HEK293 (cell line): Measurements from ENCODE around the gene ARIH2.

ENCODE experiments used
- CTCF ChIA-PET: fragments of 350-600 bp; formaldehyde crosslinking; extraction: SDS; loops from one replicate; lab custom pipeline; 2021; ENCODE audit warnings: antibody characterized with exemption; lab: Yijun Ruan, JAX
- POLR2A ChIA-PET: fragments of 300-600 bp; formaldehyde crosslinking; extraction: SDS; loops from one replicate; lab custom pipeline; 2020; ENCODE audit warnings: antibody characterized with exemption, inconsistent platforms; lab: Yijun Ruan, JAX
- H3K27ac ChIP-seq: fragments of 200-500 bp; sonication (Bioruptor generic); 2 replicates; pipeline ENCODE4 v1.5.1; 2014; ENCODE audit warnings: low read depth, low read length, control low read depth, inconsistent platforms; ENCODE audit errors: extremely low read depth
- H3K36me3 ChIP-seq, 2 experiments: fragments of 200-500 bp in 1 of 2; sonication (Bioruptor generic) in 1 of 2; 1 replicate in 1 of 2; 2 replicates in 1 of 2; pipeline ENCODE4 v1.5.1; 2014 to 2017; ENCODE audit warnings: inconsistent platforms in 2 of 2, low read length in 2 of 2; ENCODE audit not compliant: control insufficient read depth in 2 of 2, insufficient read depth in 1 of 2
- H3K4me1 ChIP-seq: fragments of 200-500 bp; sonication (Bioruptor generic); 2 replicates; pipeline ENCODE4 v1.5.1; 2014; ENCODE audit warnings: mild to moderate bottlenecking, low read length, inconsistent platforms; ENCODE audit not compliant: control insufficient read depth, insufficient read depth
- H3K4me3 ChIP-seq: 2 replicates; pipeline ENCODE4 v1.5.1; 2011; ENCODE audit warnings: low read depth, mild to moderate bottlenecking, control low read depth, low read length, moderate library complexity
- H3K9me3 ChIP-seq: fragments of 200-500 bp; sonication (Bioruptor generic); 2 replicates; pipeline ENCODE4 v1.5.1; 2014; ENCODE audit warnings: low read depth, low read length, inconsistent platforms; ENCODE audit not compliant: control insufficient read depth, insufficient read depth
- BCL6B ChIP-seq: fragments of 450-650 bp; formaldehyde crosslinking; IDR thresholded peaks from 2 replicates; pipeline ENCODE4 v1.5.1; 2017; ENCODE audit warnings: missing biosample characterization, missing genetic modification characterization
- KLF8 ChIP-seq: fragments of 450-650 bp; formaldehyde crosslinking; IDR thresholded peaks from 2 replicates; pipeline ENCODE4 v1.5.1; 2016; ENCODE audit warnings: missing biosample characterization, missing genetic modification characterization
- KLF9 ChIP-seq: fragments of 450-650 bp; formaldehyde crosslinking; IDR thresholded peaks from 2 replicates; pipeline ENCODE4 v1.5.1; 2016; ENCODE audit warnings: missing biosample characterization, missing genetic modification characterization, low read depth
- PATZ1 ChIP-seq: fragments of 450-650 bp; formaldehyde crosslinking; IDR thresholded peaks from 2 replicates; pipeline ENCODE4 v1.5.1; 2016; ENCODE audit warnings: missing biosample characterization, missing genetic modification characterization
- REPIN1 ChIP-seq: fragments of 450-650 bp; formaldehyde crosslinking; IDR thresholded peaks from 2 replicates; pipeline ENCODE4 v1.5.1; 2017; ENCODE audit warnings: missing biosample characterization, missing genetic modification characterization, low read depth
- SETDB1 ChIP-seq: IDR thresholded peaks from one replicate; pipeline ENCODE4 v1.6.1; 2017; ENCODE audit warnings: mild to moderate bottlenecking, low read length, moderate library complexity, mixed read lengths; ENCODE audit not compliant: insufficient read length
- SP7 ChIP-seq: fragments of 450-650 bp; formaldehyde crosslinking; IDR thresholded peaks from 2 replicates; pipeline ENCODE4 v1.5.1; 2016; ENCODE audit warnings: missing biosample characterization, missing genetic modification characterization
- ZNF140 ChIP-seq: fragments of 450-650 bp; formaldehyde crosslinking; IDR thresholded peaks from 2 replicates; pipeline ENCODE4 v1.5.1; 2016; ENCODE audit warnings: missing biosample characterization, missing genetic modification characterization
- ZNF146 ChIP-seq: fragments of 450-650 bp; formaldehyde crosslinking; IDR thresholded peaks from 2 replicates; pipeline ENCODE4 v1.5.1; 2016; ENCODE audit warnings: missing biosample characterization, missing genetic modification characterization
- ZNF155 ChIP-seq: fragments of 450-650 bp; formaldehyde crosslinking; IDR thresholded peaks from 2 replicates; pipeline ENCODE4 v1.5.1; 2016; ENCODE audit warnings: missing biosample characterization, missing genetic modification characterization
- ZNF221 ChIP-seq: fragments of 450-650 bp; formaldehyde crosslinking; IDR thresholded peaks from 2 replicates; pipeline ENCODE4 v1.5.1; 2017; ENCODE audit warnings: missing biosample characterization, missing genetic modification characterization, borderline replicate concordance
- ZNF350 ChIP-seq: fragments of 450-650 bp; formaldehyde crosslinking; IDR thresholded peaks from 2 replicates; pipeline ENCODE4 v1.5.0; 2017; ENCODE audit warnings: missing biosample characterization, mild to moderate bottlenecking, missing genetic modification characterization
- ZNF521 ChIP-seq: fragments of 450-650 bp; formaldehyde crosslinking; IDR thresholded peaks from 2 replicates; pipeline ENCODE4 v1.5.1; 2017; ENCODE audit warnings: missing biosample characterization, mild to moderate bottlenecking, missing genetic modification characterization
- ZNF560 ChIP-seq: fragments of 450-650 bp; formaldehyde crosslinking; IDR thresholded peaks from 2 replicates; pipeline ENCODE4 v1.5.1; 2017; ENCODE audit warnings: missing biosample characterization, missing genetic modification characterization, borderline replicate concordance
- ZNF664 ChIP-seq: fragments of 450-650 bp; formaldehyde crosslinking; IDR thresholded peaks from 2 replicates; pipeline ENCODE4 v1.5.1; 2016; ENCODE audit warnings: missing biosample characterization, missing genetic modification characterization
- ZSCAN16 ChIP-seq: fragments of 450-650 bp; formaldehyde crosslinking; IDR thresholded peaks from 2 replicates; pipeline ENCODE4 v1.5.1; 2016; ENCODE audit warnings: missing biosample characterization, missing genetic modification characterization
- TF ChIP-seq, protein P1 (sequence below): fragments of 450-650 bp; formaldehyde crosslinking; IDR thresholded peaks from 2 replicates; pipeline ENCODE4 v1.5.1; 2016; ENCODE audit warnings: missing biosample characterization, missing genetic modification characterization
- TF ChIP-seq, protein P2 (sequence below): fragments of 450-650 bp; formaldehyde crosslinking; IDR thresholded peaks from 2 replicates; pipeline ENCODE4 v1.5.1; 2017; ENCODE audit warnings: missing biosample characterization, missing genetic modification characterization
- TF ChIP-seq, protein P3 (sequence below): fragments of 450-650 bp; formaldehyde crosslinking; conservative IDR thresholded peaks from 2 replicates; pipeline ENCODE4 v1.5.1; 2016; ENCODE audit warnings: low read depth, missing biosample characterization, missing genetic modification characterization
- TF ChIP-seq, protein P4 (sequence below): fragments of 450-650 bp; formaldehyde crosslinking; IDR thresholded peaks from 2 replicates; pipeline ENCODE4 v1.5.1; 2017; ENCODE audit warnings: missing biosample characterization, missing genetic modification characterization

ARIH2 gene

GRCh38 chr3:49021813-49022687, 103.4 kb downstream of the ARIH2 start, which contains the start of gene NDUFAF3 (continued):
- TF ChIP-seq SETDB1 (no peak), ZNF521 (tag by site-specific recombination) (no peak), ZNF350 (tag by site-specific recombination) (no peak), REPIN1 (tag by site-specific recombination) (no peak), ZSCAN16 (tag by site-specific recombination) (no peak), ZNF146 (no peak), ZNF664 (tag by site-specific recombination) (no peak), ZNF221 (tag by site-specific recombination) (no peak), ZNF140 (no peak), PATZ1 (tag by site-specific recombination) (peak; percentile 93), KLF8 (tag by site-specific recombination) (peak; percentile 96), SP7 (tag by site-specific recombination) (peak; percentile 80)
- TF ChIP-seq, protein P1, sequence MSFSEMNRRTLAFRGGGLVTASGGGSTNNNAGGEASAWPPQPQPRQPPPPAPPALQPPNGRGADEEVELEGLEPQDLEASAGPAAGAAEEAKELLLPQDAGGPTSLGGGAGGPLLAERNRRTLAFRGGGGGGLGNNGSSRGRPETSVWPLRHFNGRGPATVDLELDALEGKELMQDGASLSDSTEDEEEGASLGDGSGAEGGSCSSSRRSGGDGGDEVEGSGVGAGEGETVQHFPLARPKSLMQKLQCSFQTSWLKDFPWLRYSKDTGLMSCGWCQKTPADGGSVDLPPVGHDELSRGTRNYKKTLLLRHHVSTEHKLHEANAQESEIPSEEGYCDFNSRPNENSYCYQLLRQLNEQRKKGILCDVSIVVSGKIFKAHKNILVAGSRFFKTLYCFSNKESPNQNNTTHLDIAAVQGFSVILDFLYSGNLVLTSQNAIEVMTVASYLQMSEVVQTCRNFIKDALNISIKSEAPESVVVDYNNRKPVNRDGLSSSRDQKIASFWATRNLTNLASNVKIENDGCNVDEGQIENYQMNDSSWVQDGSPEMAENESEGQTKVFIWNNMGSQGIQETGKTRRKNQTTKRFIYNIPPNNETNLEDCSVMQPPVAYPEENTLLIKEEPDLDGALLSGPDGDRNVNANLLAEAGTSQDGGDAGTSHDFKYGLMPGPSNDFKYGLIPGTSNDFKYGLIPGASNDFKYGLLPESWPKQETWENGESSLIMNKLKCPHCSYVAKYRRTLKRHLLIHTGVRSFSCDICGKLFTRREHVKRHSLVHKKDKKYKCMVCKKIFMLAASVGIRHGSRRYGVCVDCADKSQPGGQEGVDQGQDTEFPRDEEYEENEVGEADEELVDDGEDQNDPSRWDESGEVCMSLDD (tag by site-specific recombination), result no peak
- TF ChIP-seq, protein P2, sequence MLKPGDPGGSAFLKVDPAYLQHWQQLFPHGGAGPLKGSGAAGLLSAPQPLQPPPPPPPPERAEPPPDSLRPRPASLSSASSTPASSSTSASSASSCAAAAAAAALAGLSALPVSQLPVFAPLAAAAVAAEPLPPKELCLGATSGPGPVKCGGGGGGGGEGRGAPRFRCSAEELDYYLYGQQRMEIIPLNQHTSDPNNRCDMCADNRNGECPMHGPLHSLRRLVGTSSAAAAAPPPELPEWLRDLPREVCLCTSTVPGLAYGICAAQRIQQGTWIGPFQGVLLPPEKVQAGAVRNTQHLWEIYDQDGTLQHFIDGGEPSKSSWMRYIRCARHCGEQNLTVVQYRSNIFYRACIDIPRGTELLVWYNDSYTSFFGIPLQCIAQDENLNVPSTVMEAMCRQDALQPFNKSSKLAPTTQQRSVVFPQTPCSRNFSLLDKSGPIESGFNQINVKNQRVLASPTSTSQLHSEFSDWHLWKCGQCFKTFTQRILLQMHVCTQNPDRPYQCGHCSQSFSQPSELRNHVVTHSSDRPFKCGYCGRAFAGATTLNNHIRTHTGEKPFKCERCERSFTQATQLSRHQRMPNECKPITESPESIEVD, result no peak
- TF ChIP-seq, protein P3, sequence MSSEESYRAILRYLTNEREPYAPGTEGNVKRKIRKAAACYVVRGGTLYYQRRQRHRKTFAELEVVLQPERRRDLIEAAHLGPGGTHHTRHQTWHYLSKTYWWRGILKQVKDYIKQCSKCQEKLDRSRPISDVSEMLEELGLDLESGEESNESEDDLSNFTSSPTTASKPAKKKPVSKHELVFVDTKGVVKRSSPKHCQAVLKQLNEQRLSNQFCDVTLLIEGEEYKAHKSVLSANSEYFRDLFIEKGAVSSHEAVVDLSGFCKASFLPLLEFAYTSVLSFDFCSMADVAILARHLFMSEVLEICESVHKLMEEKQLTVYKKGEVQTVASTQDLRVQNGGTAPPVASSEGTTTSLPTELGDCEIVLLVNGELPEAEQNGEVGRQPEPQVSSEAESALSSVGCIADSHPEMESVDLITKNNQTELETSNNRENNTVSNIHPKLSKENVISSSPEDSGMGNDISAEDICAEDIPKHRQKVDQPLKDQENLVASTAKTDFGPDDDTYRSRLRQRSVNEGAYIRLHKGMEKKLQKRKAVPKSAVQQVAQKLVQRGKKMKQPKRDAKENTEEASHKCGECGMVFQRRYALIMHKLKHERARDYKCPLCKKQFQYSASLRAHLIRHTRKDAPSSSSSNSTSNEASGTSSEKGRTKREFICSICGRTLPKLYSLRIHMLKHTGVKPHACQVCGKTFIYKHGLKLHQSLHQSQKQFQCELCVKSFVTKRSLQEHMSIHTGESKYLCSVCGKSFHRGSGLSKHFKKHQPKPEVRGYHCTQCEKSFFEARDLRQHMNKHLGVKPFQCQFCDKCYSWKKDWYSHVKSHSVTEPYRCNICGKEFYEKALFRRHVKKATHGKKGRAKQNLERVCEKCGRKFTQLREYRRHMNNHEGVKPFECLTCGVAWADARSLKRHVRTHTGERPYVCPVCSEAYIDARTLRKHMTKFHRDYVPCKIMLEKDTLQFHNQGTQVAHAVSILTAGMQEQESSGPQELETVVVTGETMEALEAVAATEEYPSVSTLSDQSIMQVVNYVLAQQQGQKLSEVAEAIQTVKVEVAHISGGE (tag by site-specific recombination), result peak; percentile 69

- Histone ChIP-seq H3K27ac (peak overlapping the region; percentile 93), H3K4me1 (no peaks in the 10 kb centered on the region), H3K9me3 (no peaks in the 10 kb centered on the region), H3K36me3 (peaks cover 0 to 50% of the 10 kb centered on the region in 2 experiments; a peak in 2 of 3 replicates), H3K4me3 (peak overlapping the region; percentile 92)
- ChIA-PET POLR2A (interaction anchor here (1.3 to 10.4 kb wide), 5 partner anchors 15 to 336 kb away, joined by 4 to 141 read pairs (median 29); partner anchors contain the start of genes P4HTM, QRICH1 and WDR6), CTCF (interaction anchor here (1.2 to 2.1 kb wide), 5 partner anchors 10 to 71 kb away, joined by 5 to 13 read pairs (median 11); partner anchors contain the start of genes P4HTM, QRICH1 and WDR6)
- no peak for TF ChIP-seq ZNF560 (tag by site-specific recombination)
- TF ChIP-seq ZNF155 (tag by site-specific recombination), result no peak
- no peak for TF ChIP-seq BCL6B (tag by site-specific recombination)
- peak; percentile 75 for TF ChIP-seq KLF9 (tag by site-specific recombination)
- TF ChIP-seq, protein P4, sequence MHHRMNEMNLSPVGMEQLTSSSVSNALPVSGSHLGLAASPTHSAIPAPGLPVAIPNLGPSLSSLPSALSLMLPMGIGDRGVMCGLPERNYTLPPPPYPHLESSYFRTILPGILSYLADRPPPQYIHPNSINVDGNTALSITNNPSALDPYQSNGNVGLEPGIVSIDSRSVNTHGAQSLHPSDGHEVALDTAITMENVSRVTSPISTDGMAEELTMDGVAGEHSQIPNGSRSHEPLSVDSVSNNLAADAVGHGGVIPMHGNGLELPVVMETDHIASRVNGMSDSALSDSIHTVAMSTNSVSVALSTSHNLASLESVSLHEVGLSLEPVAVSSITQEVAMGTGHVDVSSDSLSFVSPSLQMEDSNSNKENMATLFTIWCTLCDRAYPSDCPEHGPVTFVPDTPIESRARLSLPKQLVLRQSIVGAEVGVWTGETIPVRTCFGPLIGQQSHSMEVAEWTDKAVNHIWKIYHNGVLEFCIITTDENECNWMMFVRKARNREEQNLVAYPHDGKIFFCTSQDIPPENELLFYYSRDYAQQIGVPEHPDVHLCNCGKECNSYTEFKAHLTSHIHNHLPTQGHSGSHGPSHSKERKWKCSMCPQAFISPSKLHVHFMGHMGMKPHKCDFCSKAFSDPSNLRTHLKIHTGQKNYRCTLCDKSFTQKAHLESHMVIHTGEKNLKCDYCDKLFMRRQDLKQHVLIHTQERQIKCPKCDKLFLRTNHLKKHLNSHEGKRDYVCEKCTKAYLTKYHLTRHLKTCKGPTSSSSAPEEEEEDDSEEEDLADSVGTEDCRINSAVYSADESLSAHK (tag by site-specific recombination), result no peak
Measured at GRCh38 chr3:49022688-49023171, 104.1 kb downstream of the ARIH2 start.
